Effector memory CD4-positive, alpha-beta T cell (primary cell): ENCODE data around the gene TEC.

Experiments
- DNase-seq, 3 donors: peaks; one replicate each; pipeline ENCODE4 v3.0.0-alpha.2; 2020
- H3K27ac ChIP-seq: 2 replicates; pipeline ENCODE4 v1.7.0; 2013; ENCODE audit warnings: mild to moderate bottlenecking, low read length, moderate library complexity; ENCODE audit not compliant: insufficient read depth, poor library complexity, severe bottlenecking
- H3K27me3 ChIP-seq: replicated peaks from 2 replicates; pipeline ENCODE4 v1.7.0; 2013; ENCODE audit warnings: mild to moderate bottlenecking, low read length; ENCODE audit not compliant: insufficient read depth, control insufficient read depth, poor library complexity, severe bottlenecking
- H3K36me3 ChIP-seq: 2 replicates; pipeline ENCODE4 v1.7.0; 2013; ENCODE audit warnings: mild to moderate bottlenecking, low read length, moderate library complexity; ENCODE audit not compliant: control insufficient read depth, insufficient read depth
- H3K4me1 ChIP-seq: 2 replicates; pipeline ENCODE4 v1.7.0; 2013; ENCODE audit warnings: low read length, mild to moderate bottlenecking; ENCODE audit not compliant: control insufficient read depth, insufficient read depth, poor library complexity, severe bottlenecking
- H3K4me3 ChIP-seq: 2 replicates; pipeline ENCODE4 v1.7.0; 2013; ENCODE audit warnings: low read length, low read depth, mild to moderate bottlenecking; ENCODE audit not compliant: insufficient read depth, poor library complexity, severe bottlenecking
- H3K9me3 ChIP-seq: 2 replicates; pipeline ENCODE4 v1.7.0; 2013; ENCODE audit warnings: mild to moderate bottlenecking, low read length, moderate library complexity; ENCODE audit not compliant: control insufficient read depth

Gene TEC

DNA sequence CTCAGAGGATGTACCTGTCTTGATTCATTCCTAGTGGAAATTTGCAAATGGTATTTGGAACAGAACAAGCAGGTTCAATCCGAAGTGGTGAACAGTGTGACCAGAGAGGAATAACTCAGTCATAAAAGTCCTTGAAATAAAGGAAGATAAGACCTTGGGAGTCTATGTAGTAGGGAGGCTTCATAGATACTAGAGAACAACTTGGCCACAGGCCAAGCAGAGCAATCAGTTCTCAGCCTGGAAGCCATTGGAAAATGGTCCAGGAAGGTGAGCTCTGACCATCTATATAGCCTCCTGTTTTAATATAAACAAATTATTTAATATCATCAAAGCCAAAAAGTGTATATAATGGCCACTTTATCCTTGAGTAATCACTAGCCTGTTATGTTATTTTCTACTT, 146.9 kb downstream of the TEC start:
- peaks cover 15% of the 10 kb centered on the region for H3K4me1 ChIP-seq
- no peaks in the 10 kb centered on the region for H3K27me3 ChIP-seq
- no peak overlapping the region for H3K4me3 ChIP-seq
- DNase-seq = no peak
- H3K36me3 ChIP-seq = no peaks in the 10 kb centered on the region
- H3K9me3 ChIP-seq = no peaks in the 10 kb centered on the region
- H3K27ac ChIP-seq = no peak overlapping the region

DNA sequence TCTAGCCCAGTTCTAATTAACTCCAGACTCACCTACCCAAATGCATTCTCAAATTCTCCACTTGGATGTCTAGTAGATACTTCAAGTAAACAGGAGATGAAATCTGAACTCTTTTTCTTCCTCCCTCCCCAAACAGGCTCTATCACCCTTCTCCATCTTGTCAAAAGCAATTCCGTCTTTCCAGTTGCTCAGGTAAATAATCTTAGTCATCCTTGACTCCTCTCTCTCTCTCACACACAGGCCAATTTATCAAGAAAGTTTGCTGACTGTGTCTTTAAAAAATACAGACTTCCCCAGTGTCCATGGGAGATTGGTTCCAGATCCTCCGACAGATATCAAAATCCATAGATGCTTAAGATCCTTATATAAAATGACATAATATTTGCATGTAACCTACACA, 148.5 kb downstream of the TEC start:
- no peaks in the 10 kb centered on the region for H3K36me3 ChIP-seq
- no peak overlapping the region for H3K27ac ChIP-seq
- no peaks in the 10 kb centered on the region for H3K27me3 ChIP-seq
- DNase-seq = no peak
- H3K4me1 ChIP-seq = peaks cover 19% of the 10 kb centered on the region
- no peaks in the 10 kb centered on the region for H3K9me3 ChIP-seq
- no peak overlapping the region for H3K4me3 ChIP-seq

DNA sequence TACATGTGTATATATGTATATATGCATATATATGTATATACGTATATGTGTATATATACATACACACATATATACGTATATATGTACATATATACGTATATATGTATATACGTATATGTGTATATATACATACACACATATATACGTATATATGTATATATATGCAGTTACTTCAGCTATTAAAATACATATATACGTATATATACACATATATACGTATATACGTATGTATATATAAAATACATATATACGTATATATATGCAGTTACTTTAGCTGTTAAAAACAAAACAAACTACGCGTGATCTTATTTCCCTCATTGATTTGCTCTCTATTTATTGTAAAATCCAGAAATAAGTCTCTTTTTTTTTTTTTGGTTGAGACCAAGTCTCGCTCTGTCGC, 149.5 kb downstream of the TEC start:
- Histone ChIP-seq H3K27ac (no peak overlapping the region), H3K36me3 (no peaks in the 10 kb centered on the region), H3K27me3 (no peaks in the 10 kb centered on the region), H3K4me3 (no peak overlapping the region), H3K9me3 (no peaks in the 10 kb centered on the region), H3K4me1 (peaks cover 17% of the 10 kb centered on the region)
- DNase-seq = no peak

DNA sequence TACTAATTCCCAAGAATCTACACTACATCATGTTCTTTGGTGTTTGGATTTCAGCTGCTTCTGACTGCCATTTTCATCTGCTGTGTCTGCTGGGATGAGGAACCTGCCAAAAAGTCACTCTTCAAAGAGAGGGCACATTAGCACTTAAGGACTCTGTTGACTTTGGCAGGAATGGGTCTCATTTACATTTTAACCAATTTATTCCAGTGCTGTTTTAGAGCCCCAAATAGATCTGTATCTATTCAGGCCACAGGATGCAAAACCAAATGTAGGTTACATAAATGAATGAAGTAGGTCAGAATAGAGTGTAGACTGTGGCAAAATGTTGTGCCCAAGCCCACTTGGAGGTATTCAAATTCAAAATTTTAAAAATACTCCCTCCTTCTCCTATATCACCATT, 150.0 kb downstream of the TEC start:
- no peaks in the 10 kb centered on the region for H3K36me3 ChIP-seq
- DNase-seq = no peak
- peaks cover 13% of the 10 kb centered on the region for H3K4me1 ChIP-seq
- no peaks in the 10 kb centered on the region for H3K27me3 ChIP-seq
- no peaks in the 10 kb centered on the region for H3K9me3 ChIP-seq
- no peak overlapping the region for H3K4me3 ChIP-seq
- no peak overlapping the region for H3K27ac ChIP-seq

DNA sequence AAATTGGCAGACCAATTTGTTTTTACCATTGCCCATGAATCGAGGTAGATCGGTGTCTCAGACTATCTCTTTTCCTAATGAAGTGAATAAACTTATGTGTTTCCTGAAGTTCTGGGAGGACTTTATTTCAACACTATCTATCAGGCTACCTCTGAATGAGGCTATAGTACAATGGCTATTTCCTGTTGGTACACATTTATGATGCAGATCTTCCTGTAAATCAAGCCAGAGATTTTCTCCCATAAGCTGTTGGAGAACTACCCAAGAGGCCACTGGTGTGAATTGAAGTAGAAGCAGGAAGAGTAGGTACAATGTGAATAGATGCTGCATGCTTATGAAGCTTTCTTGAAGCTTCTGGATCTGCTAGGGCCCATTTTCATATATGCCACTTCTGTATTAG, 151.6 kb downstream of the TEC start:
- Histone ChIP-seq H3K4me3 (no peak overlapping the region), H3K27me3 (no peaks in the 10 kb centered on the region), H3K9me3 (no peaks in the 10 kb centered on the region), H3K27ac (no peak overlapping the region), H3K4me1 (peaks cover 4% of the 10 kb centered on the region), H3K36me3 (no peaks in the 10 kb centered on the region)
- DNase-seq = no peak

DNA sequence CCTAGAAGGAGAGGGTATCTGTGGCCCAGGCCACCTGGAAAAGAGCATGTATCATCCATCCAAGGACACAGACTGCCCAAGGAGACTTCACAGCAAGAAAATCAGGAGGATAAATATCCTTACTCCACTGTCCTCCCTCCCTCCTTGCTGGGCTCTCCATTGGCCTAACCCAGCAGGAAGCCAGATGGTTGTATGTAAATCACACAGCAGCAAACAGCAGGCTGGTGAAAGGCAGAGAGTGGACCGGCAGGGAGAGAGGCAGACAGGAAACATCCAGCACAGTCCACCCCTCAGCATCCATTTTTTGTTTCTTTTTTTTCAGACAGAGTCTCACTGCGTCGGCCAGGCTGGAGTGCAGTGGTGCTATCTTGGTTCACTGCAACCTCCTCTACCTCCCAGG, 153.1 kb downstream of the TEC start:
- Histone ChIP-seq H3K27ac (no peak overlapping the region), H3K4me3 (no peak overlapping the region), H3K36me3 (no peaks in the 10 kb centered on the region), H3K9me3 (no peaks in the 10 kb centered on the region), H3K27me3 (no peaks in the 10 kb centered on the region), H3K4me1 (peaks cover 4% of the 10 kb centered on the region)
- no peak for DNase-seq

DNA sequence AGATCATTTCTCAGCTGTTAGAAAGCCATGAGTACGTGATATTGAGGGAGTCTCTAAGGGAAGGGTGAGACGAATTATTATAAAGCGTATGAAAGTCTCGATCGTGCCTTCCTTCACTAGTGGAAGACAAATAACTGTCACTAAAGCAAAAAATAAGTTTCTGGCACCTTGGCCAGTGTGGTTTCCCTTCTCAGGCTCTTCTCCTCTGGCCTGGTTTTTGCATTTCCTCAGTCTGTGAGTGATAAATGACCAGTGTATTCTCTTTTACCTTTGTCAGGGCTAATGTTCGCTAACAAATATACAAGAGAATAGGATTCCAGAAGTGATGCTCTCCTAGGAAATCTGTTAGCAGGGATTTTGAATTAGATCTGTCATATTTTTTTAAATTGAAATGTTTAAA, 155.2 kb downstream of the TEC start:
- Histone ChIP-seq H3K27ac (no peak overlapping the region), H3K36me3 (peaks cover 6% of the 10 kb centered on the region), H3K4me1 (peaks cover 4% of the 10 kb centered on the region), H3K27me3 (no peaks in the 10 kb centered on the region), H3K9me3 (no peaks in the 10 kb centered on the region), H3K4me3 (no peak overlapping the region)
- DNase-seq = no peak

DNA sequence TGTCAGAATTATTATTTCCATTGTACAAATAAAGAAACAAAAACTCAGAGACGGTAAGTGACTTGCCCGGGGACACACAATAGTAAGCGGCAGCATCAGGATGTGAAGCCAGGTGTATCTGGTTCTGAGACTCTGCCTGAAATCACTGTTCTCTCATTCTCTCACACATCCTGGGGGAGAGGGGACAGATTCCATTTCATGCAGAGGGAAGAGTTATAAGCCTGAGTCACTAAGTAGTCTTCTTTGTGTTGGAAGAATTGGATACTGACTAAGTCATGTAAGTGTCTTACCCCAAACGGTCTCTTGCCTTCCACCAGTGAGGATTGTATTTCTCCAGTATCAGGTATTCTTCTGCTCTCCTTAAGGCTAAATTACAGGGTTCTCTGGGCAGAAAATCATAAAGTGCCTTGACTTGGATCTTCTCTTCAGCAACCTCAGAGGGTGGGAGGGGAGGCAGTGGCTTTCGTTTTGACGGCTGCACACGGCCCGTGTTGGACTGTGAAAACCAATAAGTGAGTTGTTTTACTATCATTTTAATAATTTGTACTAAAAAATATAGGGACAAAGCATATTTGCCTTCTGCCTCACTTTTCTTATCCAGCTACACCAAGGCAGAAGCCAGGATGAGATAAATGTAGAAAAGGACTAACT, 157.5 kb downstream of the TEC start:
- Histone ChIP-seq H3K27ac (no peak overlapping the region), H3K27me3 (no peaks in the 10 kb centered on the region), H3K9me3 (no peaks in the 10 kb centered on the region), H3K4me3 (no peak overlapping the region), H3K36me3 (peaks cover 22% of the 10 kb centered on the region), H3K4me1 (peaks cover 4% of the 10 kb centered on the region)
- no peak for DNase-seq

DNA sequence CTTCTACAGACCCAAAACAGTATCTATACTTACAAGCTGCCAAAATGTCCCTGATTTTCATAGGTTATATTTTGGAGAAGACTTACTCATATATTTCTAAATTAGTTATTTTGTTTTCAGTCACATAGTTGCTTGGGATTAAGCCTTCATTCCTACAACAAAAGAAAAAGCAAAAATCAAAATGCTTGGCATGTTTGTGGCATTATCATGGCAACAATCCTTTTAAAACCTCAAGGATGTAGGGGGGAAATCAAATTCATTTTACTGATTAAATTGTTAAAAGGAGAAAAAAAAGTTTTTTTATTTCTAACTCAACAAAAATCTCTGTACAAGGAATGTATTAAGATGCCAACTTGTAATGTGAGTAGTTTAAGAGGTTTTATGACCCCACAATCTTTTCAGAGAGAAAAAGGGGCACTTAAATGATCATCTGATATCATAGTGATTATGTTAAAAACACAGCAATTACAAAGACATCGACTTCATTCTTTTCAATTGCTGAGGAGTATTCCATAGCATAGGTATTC, 159.1 kb downstream of the TEC start:
- no peak for DNase-seq
- no peak overlapping the region for H3K27ac ChIP-seq
- no peaks in the 10 kb centered on the region for H3K27me3 ChIP-seq
- H3K36me3 ChIP-seq = peaks cover 29% of the 10 kb centered on the region
- H3K4me3 ChIP-seq = no peak overlapping the region
- no peaks in the 10 kb centered on the region for H3K4me1 ChIP-seq
- no peaks in the 10 kb centered on the region for H3K9me3 ChIP-seq

DNA sequence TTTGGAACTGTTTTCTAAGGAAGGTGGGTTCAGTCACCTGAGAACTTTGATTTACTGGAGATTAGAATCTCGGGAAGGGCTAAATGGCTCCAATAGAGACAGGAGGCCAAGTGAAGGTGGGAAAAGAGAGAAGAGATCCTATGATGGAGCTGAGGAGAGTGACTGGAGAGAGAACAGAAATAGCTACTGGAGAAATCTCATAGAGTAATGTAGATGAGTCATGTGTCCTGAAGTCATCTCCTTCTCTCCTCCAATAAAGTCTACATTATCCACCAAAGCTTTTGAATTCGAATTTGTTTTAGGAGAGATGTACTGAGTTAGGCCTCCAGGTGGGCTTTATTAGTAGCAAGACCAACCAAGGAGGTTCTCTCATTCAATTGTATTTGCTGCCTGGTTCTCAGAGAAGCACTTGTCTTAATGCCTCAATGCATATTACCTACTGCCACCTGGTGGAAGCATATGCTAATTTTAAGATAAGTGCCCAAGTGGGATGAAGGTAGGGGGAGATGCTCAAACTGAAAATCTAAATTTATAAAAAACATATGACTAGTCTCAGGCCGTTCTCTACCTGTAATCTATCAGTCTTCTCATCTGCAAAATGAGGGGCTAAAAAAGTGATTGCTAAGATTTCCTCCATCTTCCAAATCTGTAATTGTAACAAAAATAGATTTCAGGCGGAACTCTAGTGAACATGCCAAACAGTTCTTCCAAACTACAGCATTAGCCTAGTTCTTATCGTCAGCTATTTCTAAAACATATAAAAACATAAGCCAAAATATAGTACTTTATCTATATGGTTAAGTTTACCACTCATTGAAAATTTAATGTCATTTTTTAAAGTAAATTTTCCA, 160.0 kb downstream of the TEC start:
- Histone ChIP-seq H3K27me3 (no peaks in the 10 kb centered on the region), H3K4me3 (no peak overlapping the region), H3K9me3 (no peaks in the 10 kb centered on the region), H3K36me3 (peaks cover 29% of the 10 kb centered on the region), H3K27ac (no peak overlapping the region), H3K4me1 (no peaks in the 10 kb centered on the region)
- no peak for DNase-seq
